Activated T-cell treated with anti-CD3 and anti-CD28 coated beads, Interleukin-2, amount 50 U/mL, for 1 hour (primary cell): Measurements from ENCODE around the gene DDX23.
"Not testable (repeated sequence)": the region's sequence is repeated elsewhere in the genome, so short reads cannot be mapped to it uniquely, and the experiment has no call there.

Experiments used
- DNase-seq: peaks from one replicate; pipeline ENCODE4 v3.0.0-alpha.2; 2020

The DDX23 gene

GRCh38 chr12:48861111-48861510 lies 9.1 kb upstream of the DDX23 start:
- DNase-seq, result no peak

GRCh38 chr12:48860236-48860635 lies 8.3 kb upstream of the DDX23 start:
- DNase-seq, result not testable (repeated sequence)

- DNase-seq, result no peak
Measured at GRCh38 chr12:48859607-48860006, 7.6 kb upstream of the DDX23 start.

- DNase-seq, result no peak
Measured at GRCh38 chr12:48858043-48858442, 6.1 kb upstream of the DDX23 start.

GRCh38 chr12:48857278-48857994 lies 5.5 kb upstream of the DDX23 start:
- DNase-seq, result no peak

- no peak for DNase-seq
Measured at GRCh38 chr12:48856379-48856778, 4.4 kb upstream of the DDX23 start.

- not testable (repeated sequence) for DNase-seq
Measured at GRCh38 chr12:48854932-48855331, 3.0 kb upstream of the DDX23 start.

GRCh38 chr12:48854488-48854887 lies 2.5 kb upstream of the DDX23 start:
- no peak for DNase-seq

GRCh38 chr12:48852734-48853688 lies 1.0 kb upstream of the DDX23 start:
- DNase-seq, result peak; percentile 76

GRCh38 chr12:48842021-48842420 lies 9.9 kb downstream of the DDX23 start:
- not testable (repeated sequence) for DNase-seq

- no peak for DNase-seq
Measured at GRCh38 chr12:48838048-48838447, 13.9 kb downstream of the DDX23 start.

GRCh38 chr12:48832321-48833060 lies 19.5 kb downstream of the DDX23 start:
- DNase-seq, result no peak

- DNase-seq, result no peak
Measured at GRCh38 chr12:48831257-48831656, 20.7 kb downstream of the DDX23 start.

- no peak for DNase-seq
Measured at GRCh38 chr12:48828841-48829575, 23.0 kb downstream of the DDX23 start.

GRCh38 chr12:48828293-48828692 lies 23.7 kb downstream of the DDX23 start:
- DNase-seq, result no peak

GRCh38 chr12:48827513-48828096 lies 24.4 kb downstream of the DDX23 start:
- DNase-seq, result no peak

- DNase-seq, result no peak
Measured at GRCh38 chr12:48827026-48827425, 24.9 kb downstream of the DDX23 start.

GRCh38 chr12:48826209-48826855 lies 25.6 kb downstream of the DDX23 start:
- no peak for DNase-seq

GRCh38 chr12:48824905-48825304 lies 27.1 kb downstream of the DDX23 start:
- no peak for DNase-seq

- DNase-seq, result no peak
Measured at GRCh38 chr12:48824112-48824511, 27.9 kb downstream of the DDX23 start.

GRCh38 chr12:48823281-48823680 lies 28.7 kb downstream of the DDX23 start:
- DNase-seq, result no peak

GRCh38 chr12:48822711-48823110 lies 29.3 kb downstream of the DDX23 start:
- no peak for DNase-seq
